Measurements from ENCODE around the gene SPTLC1. TPM values are rescaled to one million over a fixed set of nuclear protein-coding genes. Genes with fewer than 3 reads are reported as not detected.

SPTLC1 gene
- total and polyA plus RNA-seq, 2 of the 13 experiments (the other 11 are each of a cell fraction or from before 2014, with no cell fraction given): 56.2 to 72.5 TPM

- ATAC-seq: no peak
- peaks cover 20 to 76% of the 10 kb centered on the region in 2 experiments for H3K36me3 ChIP-seq (replicated peaks in 1 of 2; ENCODE audit: control insufficient read depth in 1 of 2, insufficient read depth in 2 of 2, low read length in 2 of 2)
Observed at GRCh38 chr9:92044936-92045335, 70.3 kb downstream of the SPTLC1 start.

More at GRCh38 chr9:92044936-92045335, 70.3 kb downstream of the SPTLC1 start:
- Histone ChIP-seq H3K4me3 (replicated peaks in 1 of 3; ENCODE audit: insufficient read depth in 1 of 3, low read depth in 2 of 3, low read length in 3 of 3) (no peak overlapping the region), H2AFZ (ENCODE audit: low read length) (no peak overlapping the region), H3K4me2 (ENCODE audit: low read depth, low read length) (no peak overlapping the region), H3K27me3 (ENCODE audit: control insufficient read depth in 1 of 2, insufficient read depth in 2 of 2, low read length in 2 of 2) (no peaks in the 10 kb centered on the region), H3K9ac (ENCODE audit: insufficient read depth, low read depth, low read length) (no peak overlapping the region), H3K79me2 (ENCODE audit: insufficient read depth, low read length) (no peaks in the 10 kb centered on the region), H3K9me3 (ENCODE audit: low read length) (peaks cover 17% of the 10 kb centered on the region), H3K27ac (ENCODE audit: extremely low read length, insufficient read depth, low read length) (no peak overlapping the region), H4K20me1 (ENCODE audit: insufficient read depth, low read length) (no peaks in the 10 kb centered on the region), H3K4me1 (ENCODE audit: insufficient read depth, low read length) (no peaks in the 10 kb centered on the region)
- POLR2A ChIA-PET: no interaction called here
- intact Hi-C loops (cut with micrococcal nuclease; ENCODE audit: unreplicated experiment): loop anchor here (10.0 kb wide), 1 partner anchor 300 kb away; no protein-coding TSS in a partner anchor
- DNase-seq (ENCODE audit: low spot score): no peak
- CTCF ChIA-PET (ENCODE audit: low intra/inter-chr PET ratio, low total read pairs): no interaction called here
- 74% methylated on average over 2 of the region's 2 CpGs for WGBS (ENCODE audit: low lambda C conversion rate)
- TF ChIP-seq, protein P1, sequence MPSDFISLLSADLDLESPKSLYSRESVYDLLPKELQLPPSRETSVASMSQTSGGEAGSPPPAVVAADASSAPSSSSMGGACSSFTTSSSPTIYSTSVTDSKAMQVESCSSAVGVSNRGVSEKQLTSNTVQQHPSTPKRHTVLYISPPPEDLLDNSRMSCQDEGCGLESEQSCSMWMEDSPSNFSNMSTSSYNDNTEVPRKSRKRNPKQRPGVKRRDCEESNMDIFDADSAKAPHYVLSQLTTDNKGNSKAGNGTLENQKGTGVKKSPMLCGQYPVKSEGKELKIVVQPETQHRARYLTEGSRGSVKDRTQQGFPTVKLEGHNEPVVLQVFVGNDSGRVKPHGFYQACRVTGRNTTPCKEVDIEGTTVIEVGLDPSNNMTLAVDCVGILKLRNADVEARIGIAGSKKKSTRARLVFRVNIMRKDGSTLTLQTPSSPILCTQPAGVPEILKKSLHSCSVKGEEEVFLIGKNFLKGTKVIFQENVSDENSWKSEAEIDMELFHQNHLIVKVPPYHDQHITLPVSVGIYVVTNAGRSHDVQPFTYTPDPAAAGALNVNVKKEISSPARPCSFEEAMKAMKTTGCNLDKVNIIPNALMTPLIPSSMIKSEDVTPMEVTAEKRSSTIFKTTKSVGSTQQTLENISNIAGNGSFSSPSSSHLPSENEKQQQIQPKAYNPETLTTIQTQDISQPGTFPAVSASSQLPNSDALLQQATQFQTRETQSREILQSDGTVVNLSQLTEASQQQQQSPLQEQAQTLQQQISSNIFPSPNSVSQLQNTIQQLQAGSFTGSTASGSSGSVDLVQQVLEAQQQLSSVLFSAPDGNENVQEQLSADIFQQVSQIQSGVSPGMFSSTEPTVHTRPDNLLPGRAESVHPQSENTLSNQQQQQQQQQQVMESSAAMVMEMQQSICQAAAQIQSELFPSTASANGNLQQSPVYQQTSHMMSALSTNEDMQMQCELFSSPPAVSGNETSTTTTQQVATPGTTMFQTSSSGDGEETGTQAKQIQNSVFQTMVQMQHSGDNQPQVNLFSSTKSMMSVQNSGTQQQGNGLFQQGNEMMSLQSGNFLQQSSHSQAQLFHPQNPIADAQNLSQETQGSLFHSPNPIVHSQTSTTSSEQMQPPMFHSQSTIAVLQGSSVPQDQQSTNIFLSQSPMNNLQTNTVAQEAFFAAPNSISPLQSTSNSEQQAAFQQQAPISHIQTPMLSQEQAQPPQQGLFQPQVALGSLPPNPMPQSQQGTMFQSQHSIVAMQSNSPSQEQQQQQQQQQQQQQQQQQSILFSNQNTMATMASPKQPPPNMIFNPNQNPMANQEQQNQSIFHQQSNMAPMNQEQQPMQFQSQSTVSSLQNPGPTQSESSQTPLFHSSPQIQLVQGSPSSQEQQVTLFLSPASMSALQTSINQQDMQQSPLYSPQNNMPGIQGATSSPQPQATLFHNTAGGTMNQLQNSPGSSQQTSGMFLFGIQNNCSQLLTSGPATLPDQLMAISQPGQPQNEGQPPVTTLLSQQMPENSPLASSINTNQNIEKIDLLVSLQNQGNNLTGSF (CRISPR knock-in tag; IDR thresholded peaks at IDR 0.05): no peak
- TF ChIP-seq ETV5 (CRISPR knock-in tag; IDR thresholded peaks at IDR 0.05; ENCODE audit: borderline replicate concordance): no peak
- TF ChIP-seq, protein P2, sequence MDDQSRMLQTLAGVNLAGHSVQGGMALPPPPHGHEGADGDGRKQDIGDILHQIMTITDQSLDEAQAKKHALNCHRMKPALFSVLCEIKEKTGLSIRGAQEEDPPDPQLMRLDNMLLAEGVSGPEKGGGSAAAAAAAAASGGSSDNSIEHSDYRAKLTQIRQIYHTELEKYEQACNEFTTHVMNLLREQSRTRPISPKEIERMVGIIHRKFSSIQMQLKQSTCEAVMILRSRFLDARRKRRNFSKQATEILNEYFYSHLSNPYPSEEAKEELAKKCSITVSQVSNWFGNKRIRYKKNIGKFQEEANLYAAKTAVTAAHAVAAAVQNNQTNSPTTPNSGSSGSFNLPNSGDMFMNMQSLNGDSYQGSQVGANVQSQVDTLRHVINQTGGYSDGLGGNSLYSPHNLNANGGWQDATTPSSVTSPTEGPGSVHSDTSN (CRISPR knock-in tag; IDR thresholded peaks at IDR 0.05; ENCODE audit: borderline replicate concordance): no peak
- no peak for TF ChIP-seq PATZ1 (CRISPR knock-in tag; IDR thresholded peaks at IDR 0.05)
- no peak for TF ChIP-seq ZNF367 (CRISPR knock-in tag; IDR thresholded peaks at IDR 0.05; ENCODE audit: borderline replicate concordance)
- no peak for TF ChIP-seq ZFP91 (CRISPR knock-in tag; IDR thresholded peaks at IDR 0.05; ENCODE audit: borderline replicate concordance)
- TF ChIP-seq KLF12 (CRISPR knock-in tag; IDR thresholded peaks at IDR 0.05; ENCODE audit: borderline replicate concordance): no peak
- TF ChIP-seq SP2 (CRISPR knock-in tag; IDR thresholded peaks at IDR 0.05): no peak
- TF ChIP-seq TP53 (CRISPR knock-in tag; conservative IDR thresholded peaks at IDR 0.05): no peak
- no peak for TF ChIP-seq ZNF274 (CRISPR knock-in tag; IDR thresholded peaks at IDR 0.05)
- no peak for TF ChIP-seq GPN1 (CRISPR knock-in tag; IDR thresholded peaks at IDR 0.05; ENCODE audit: borderline replicate concordance)
- in situ Hi-C loops (cut with HindIII; ENCODE audit: extremely low pct_ligation_motif_present, low pct_unique_long_range_greater_than_20kb): no loop called here
- BruUV-seq (replicated peaks): no TSS peak
- no peak for FAIRE-seq
